Thoracic aorta (tissue), 2 donors: ENCODE measurements around the gene PNCK. TPM values are rescaled to one million over a fixed set of nuclear protein-coding genes. Genes with fewer than 3 reads are reported as not detected.
"Not testable (repeated sequence)": the region's sequence is repeated elsewhere in the genome, so short reads cannot be mapped to it uniquely, and the experiment has no call there.

Source experiments
- ATAC-seq: fragments of 150-250 bp; one replicate; pipeline ENCODE4 v1.8.0; 2017; ENCODE audit warnings: low read depth; ENCODE audit not compliant: insufficient number of reproducible peaks, low FRiP score
- DNase-seq: peaks from one replicate; pipeline ENCODE4 v3.0.0-alpha.2; 2020; ENCODE audit warnings: low spot score
- H3K27ac ChIP-seq, 2 donors: fragments of 200-600 bp; sonication (generic); 1 replicate in 1 of 2; 2 replicates in 1 of 2; pipeline ENCODE4 v1.5.1; 2016; ENCODE audit warnings: mild to moderate bottlenecking in 2 of 2, moderate library complexity in 2 of 2
- H3K27me3 ChIP-seq: fragments of 200-600 bp; sonication (generic); replicated peaks from 2 replicates; pipeline ENCODE4 v1.6.0; 2016; ENCODE audit warnings: mild to moderate bottlenecking; ENCODE audit not compliant: insufficient read depth
- H3K36me3 ChIP-seq: fragments of 200-600 bp; sonication (generic); one replicate; pipeline ENCODE4 v1.5.1; 2016
- H3K4me1 ChIP-seq, 2 donors: fragments of 200-600 bp; sonication (generic); 1 replicate in 1 of 2; 2 replicates in 1 of 2; pipeline versions ENCODE4 v1.5.1 to v1.6.0; 2016; ENCODE audit warnings: low read depth in 2 of 2, mild to moderate bottlenecking in 1 of 2; ENCODE audit not compliant: control insufficient read depth in 1 of 2
- H3K4me3 ChIP-seq: fragments of 200-600 bp; sonication (generic); 2 replicates; pipeline ENCODE4 v1.5.1; 2016; ENCODE audit warnings: mild to moderate bottlenecking
- H3K9me3 ChIP-seq: fragments of 200-600 bp; sonication (generic); 2 replicates; pipeline ENCODE4 v1.5.1; 2016
- total RNA-seq, 2 donors: library from RNA; depleted of rRNA; stranded (reverse); fragments of >200 nt; gene quantifications; one replicate each; pipeline versions ENCODE4 v1.1.0 to v1.2.3, GENCODE V29; 2016
- TF ChIP-seq, protein P1 (sequence below): fragments of 200-600 bp; sonication (generic); IDR thresholded peaks from one replicate; pipeline ENCODE4 v1.5.1; 2019; ENCODE audit warnings: antibody characterized with exemption

PNCK gene
- total RNA-seq, 2 donors from 2014 or later = 1.2 to 3.2 TPM

DNA sequence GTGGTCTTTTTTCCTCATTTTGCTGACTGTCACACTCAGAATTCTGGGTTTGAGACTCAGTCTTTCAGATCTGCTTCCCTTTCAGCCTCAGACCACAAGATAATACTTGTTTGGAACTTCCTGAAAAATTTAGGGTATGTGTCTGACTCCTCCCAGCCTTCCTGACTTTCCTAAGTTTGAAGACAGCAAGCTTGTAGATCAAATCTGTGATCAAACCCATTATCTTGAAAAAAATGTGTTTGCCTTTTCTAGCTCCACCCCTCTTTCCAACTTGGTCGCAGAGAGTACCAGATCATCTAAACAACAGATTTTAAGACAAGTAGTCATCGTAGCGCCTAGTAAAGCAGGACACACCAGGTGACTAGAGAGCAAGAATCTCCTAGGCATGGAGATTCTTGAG is 40.6 kb upstream of the PNCK start:
- Histone ChIP-seq H3K27ac (no peak overlapping the region), H3K9me3 (no peaks in the 10 kb centered on the region), H3K27me3 (no peaks in the 10 kb centered on the region), H3K36me3 (peaks cover 18% of the 10 kb centered on the region), H3K4me1 (no peaks in the 10 kb centered on the region), H3K4me3 (no peak overlapping the region)
- TF ChIP-seq, protein P1, sequence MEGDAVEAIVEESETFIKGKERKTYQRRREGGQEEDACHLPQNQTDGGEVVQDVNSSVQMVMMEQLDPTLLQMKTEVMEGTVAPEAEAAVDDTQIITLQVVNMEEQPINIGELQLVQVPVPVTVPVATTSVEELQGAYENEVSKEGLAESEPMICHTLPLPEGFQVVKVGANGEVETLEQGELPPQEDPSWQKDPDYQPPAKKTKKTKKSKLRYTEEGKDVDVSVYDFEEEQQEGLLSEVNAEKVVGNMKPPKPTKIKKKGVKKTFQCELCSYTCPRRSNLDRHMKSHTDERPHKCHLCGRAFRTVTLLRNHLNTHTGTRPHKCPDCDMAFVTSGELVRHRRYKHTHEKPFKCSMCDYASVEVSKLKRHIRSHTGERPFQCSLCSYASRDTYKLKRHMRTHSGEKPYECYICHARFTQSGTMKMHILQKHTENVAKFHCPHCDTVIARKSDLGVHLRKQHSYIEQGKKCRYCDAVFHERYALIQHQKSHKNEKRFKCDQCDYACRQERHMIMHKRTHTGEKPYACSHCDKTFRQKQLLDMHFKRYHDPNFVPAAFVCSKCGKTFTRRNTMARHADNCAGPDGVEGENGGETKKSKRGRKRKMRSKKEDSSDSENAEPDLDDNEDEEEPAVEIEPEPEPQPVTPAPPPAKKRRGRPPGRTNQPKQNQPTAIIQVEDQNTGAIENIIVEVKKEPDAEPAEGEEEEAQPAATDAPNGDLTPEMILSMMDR = no peak
- ATAC-seq (no peak), DNase-seq (no peak)

DNA sequence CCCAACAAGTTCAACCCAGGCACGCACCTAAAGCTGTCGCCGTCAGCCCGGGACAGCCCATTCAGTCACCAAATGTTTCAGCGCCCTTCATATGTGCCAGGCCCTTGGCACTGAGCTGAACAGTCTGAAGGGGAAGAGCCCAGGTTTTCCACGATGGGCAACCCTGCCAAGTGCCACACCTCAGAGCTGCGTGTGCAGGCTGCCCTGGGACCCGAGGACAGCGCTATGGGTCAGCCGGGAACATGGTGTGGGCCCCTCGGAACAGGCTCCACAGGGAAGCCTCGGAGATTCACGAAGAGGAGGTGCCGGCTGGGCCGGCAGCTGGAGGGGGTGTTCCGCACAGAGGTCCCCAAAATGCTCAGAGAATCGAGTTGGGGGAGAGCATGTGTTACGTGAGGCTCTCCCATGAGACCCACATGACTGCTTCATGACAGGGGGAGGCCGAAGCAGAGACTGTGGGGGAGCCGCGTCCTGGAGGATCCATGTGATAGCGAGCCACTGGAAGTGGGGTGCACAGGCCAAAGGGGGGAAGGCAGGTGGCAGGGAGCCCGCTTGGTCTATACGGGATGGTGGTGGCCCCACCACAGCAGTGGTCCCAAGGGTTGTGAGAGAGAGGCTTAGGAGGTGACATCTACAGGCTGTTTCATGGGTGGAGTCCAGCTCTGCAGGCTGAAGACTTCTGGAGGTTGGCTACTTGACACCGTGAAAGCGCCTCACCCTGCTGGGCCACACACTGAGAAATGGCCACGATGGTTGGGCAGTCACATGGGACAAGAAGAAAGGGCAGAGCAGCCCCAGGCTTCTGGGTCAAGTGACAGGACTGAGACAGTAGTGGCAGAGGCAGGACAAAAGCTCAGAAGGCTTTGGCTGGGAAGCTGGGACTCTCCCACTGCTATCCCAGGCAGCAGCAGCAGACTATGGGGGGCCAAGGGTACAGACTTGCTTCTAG is 36.4 kb upstream of the PNCK start:
- TF ChIP-seq, protein P1 = no peak
- Histone ChIP-seq H3K9me3 (no peaks in the 10 kb centered on the region), H3K4me3 (no peak overlapping the region), H3K36me3 (peaks cover 7% of the 10 kb centered on the region), H3K4me1 (peaks cover 0 to 8% of the 10 kb centered on the region in 2 donors), H3K27ac (no peak overlapping the region), H3K27me3 (no peaks in the 10 kb centered on the region)
- DNase-seq = no peak
- ATAC-seq = no peak

DNA sequence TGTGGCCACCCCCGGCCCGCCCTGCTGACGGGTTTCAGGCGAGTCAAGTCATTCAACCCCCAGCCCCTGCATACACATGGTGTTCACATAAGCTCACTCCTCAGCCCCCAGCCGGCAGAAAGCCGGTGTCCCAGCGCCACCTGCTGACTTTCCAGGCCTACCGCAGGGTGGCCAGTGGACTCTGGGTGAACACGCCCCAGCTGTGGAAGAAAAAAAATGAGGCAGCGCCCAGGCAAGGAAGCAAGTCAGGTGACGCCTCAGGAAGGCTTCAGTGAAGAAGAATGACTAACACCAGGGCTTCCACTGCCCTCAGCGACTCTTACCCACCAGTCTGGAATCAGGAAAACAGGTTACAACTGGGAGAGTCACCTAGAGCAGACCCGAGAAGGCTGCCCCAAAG is 34.8 kb upstream of the PNCK start:
- no peaks in the 10 kb centered on the region for H3K9me3 ChIP-seq
- H3K4me1 ChIP-seq = peaks cover 0 to 8% of the 10 kb centered on the region in 2 donors
- no peaks in the 10 kb centered on the region for H3K36me3 ChIP-seq
- ATAC-seq = peak; percentile 54
- TF ChIP-seq, protein P1 = peak; percentile 56
- H3K27ac ChIP-seq = no peak overlapping the region
- H3K4me3 ChIP-seq = no peak overlapping the region
- H3K27me3 ChIP-seq = no peaks in the 10 kb centered on the region
- DNase-seq = no peak

DNA sequence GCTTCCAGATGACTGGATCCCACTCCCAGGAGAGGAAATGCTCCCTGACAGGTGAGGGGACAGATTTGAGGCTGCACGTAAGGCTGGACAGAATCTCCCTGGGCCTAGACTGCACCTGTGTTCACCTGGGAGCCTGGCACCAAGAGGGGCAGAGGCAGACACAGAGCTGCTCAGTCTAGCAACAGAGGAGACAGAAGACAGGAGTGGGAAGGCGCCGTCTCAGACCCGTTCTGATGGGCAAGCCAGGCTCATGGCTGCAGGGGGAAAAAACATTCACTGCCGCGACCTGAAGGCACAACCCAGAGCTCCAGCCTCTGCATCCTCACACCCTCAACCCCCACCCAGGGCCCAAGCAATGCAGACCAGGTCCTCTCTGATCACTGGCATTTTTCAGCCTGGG is 33.8 kb upstream of the PNCK start:
- no peak for DNase-seq

DNA sequence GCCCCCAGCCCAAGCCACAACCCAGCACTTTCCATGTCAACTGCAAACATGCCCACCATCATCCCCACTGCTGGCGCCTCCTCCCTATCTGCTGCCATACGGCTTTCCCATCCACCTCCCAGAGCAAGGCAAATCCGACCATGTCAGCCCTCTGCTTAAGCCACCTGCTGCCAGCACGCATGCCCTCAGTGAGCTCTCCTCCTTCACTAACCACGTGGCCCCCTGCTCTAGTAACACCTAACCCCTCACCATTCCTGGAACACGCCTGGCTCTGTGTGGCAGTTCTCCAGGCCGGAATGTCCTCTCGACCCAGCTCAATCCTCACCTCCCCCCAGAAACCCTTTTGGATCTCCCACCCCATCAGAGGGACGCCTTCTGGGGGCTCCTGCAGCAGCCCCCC is 33.2 kb upstream of the PNCK start:
- peaks cover 0 to 8% of the 10 kb centered on the region in 2 donors for H3K4me1 ChIP-seq
- DNase-seq (no peak), ATAC-seq (no peak)
- peaks cover 2% of the 10 kb centered on the region for H3K36me3 ChIP-seq
- H3K27ac ChIP-seq = no peak overlapping the region
- no peaks in the 10 kb centered on the region for H3K9me3 ChIP-seq
- no peak overlapping the region for H3K4me3 ChIP-seq
- TF ChIP-seq, protein P1 = no peak
- no peaks in the 10 kb centered on the region for H3K27me3 ChIP-seq

More for the DNA sequence above, 33.8 kb upstream of the PNCK start:
- no peaks in the 10 kb centered on the region for H3K27me3 ChIP-seq
- no peaks in the 10 kb centered on the region for H3K36me3 ChIP-seq
- no peak overlapping the region for H3K27ac ChIP-seq
- no peak for ATAC-seq
- peaks cover 0 to 8% of the 10 kb centered on the region in 2 donors for H3K4me1 ChIP-seq
- no peak overlapping the region for H3K4me3 ChIP-seq
- TF ChIP-seq, protein P1 = no peak
- H3K9me3 ChIP-seq = no peaks in the 10 kb centered on the region

DNA sequence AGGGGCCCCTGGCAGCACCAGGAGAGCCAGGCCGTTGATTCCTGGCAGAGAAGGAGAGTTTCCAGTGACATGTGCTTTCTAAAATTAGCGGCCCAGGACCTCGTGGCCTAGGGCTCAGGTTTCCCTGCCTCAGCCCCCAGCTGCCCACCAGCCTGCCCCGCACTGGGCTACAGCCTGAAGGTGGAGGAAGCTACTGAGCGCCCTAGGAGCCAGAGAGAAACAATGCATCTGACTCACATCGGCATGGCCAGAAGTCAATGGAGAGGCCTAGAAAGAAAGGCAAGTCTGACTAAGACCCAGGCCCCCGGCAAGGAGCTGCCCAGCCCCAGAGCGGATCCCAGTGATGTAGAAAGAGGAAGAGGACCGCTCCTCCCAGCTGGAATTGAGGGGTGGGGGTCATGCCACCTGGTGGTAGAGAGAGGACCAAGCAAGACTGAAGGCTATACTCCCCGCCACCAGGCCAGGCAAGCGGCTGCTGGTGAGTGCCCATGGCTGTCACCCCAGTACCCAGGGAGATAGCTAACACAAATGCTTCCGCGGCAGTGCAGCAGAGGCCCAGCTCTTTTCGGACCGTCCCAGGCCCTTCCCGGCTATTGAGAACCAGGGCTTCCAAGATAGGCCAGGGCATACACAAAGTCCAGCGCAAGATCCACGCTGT is 31.9 kb upstream of the PNCK start:
- not testable (repeated sequence) for ATAC-seq, H3K9me3 ChIP-seq, DNase-seq, H3K36me3 ChIP-seq, H3K27me3 ChIP-seq, H3K4me1 ChIP-seq, H3K4me3 ChIP-seq
- H3K27ac ChIP-seq = peak overlapping the region in 1 of 2 donors; percentile 49

DNA sequence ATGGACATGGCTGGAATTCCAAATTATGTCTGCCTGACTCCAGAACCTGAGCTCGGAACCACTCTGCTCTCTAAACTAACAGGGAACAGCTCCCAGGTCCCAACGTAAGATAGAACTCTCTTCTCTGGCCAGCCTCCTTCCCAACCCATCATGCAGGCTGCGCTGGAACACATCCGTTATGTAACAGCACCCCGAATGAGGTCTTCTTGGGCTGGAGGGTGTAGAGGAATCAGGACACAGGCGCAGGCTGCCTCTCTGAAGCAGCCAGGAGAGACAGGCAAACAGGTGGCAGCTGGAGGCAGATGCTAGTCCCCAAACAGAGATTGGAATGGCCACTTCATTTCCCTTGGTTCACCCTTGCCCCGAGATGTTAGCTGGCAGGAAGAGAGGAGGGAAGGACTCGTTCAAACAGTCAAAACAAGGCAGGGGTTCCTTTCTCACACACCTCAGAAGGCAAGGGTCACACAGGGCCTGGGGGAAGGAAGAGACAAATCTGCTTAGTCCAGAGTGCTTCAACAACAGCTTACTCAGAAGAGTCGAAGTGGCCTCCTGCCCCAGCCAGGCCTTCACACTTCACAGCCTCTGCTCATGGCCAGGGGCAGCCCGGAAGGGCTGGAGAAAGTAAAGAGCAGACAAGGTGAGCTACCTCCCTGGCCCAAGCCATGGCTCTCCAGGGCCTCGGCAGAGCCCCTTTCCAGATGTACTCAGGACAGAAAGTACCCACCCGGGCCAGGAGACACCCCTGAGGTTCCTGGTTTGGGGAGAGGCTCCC is 31.2 kb upstream of the PNCK start:
- H3K9me3 ChIP-seq, H3K27me3 ChIP-seq, H3K4me3 ChIP-seq, H3K4me1 ChIP-seq, H3K36me3 ChIP-seq, DNase-seq, ATAC-seq: not testable (repeated sequence)
- H3K27ac ChIP-seq = peak overlapping the region in 1 of 2 donors; percentile 49
